ENCODE measurements around the gene FANCC. TPM values are rescaled to one million over a fixed set of nuclear protein-coding genes. Genes with fewer than 3 reads are reported as not detected.

FANCC gene
- total RNA-seq, 1 experiment from 2014 or later = 14.5 TPM

DNA sequence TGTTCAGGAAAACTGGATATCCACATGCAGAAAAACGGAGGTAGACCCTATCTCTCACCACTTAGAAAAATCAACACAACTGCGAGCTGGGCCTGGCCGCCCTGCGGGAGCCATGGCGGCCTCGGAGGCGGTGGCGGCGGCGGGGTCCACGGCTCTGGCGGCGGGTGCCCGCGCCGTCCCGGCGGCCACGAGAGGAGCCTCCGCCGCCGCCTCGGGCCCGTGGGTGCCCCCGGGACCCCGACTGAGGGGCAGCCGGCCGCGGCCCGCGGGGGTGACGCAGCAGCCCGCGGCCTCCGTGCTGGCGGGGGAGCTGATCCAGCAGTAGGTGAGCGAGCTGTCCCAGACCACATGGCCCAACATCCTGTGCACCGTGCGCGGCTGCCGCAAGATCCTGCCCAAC lies 25.3 kb downstream of the FANCC start:
- intact Hi-C loops (cut with micrococcal nuclease; ENCODE audit: unreplicated experiment) = no loop called here
- CTCF ChIA-PET = no interaction called here
- no TSS peak for BruUV-seq (replicated peaks)
- H3K9me3 Mint-ChIP-seq (ENCODE audit: low read depth, unreplicated experiment) = peaks cover 3% of the 10 kb centered on the region
- DNase-seq = no peak
- H3K27ac Mint-ChIP-seq (ENCODE audit: unreplicated experiment) = no peak overlapping the region
- no peaks in the 10 kb centered on the region for H3K4me1 Mint-ChIP-seq (ENCODE audit: low read depth, unreplicated experiment)
- TF ChIP-seq, protein P1, sequence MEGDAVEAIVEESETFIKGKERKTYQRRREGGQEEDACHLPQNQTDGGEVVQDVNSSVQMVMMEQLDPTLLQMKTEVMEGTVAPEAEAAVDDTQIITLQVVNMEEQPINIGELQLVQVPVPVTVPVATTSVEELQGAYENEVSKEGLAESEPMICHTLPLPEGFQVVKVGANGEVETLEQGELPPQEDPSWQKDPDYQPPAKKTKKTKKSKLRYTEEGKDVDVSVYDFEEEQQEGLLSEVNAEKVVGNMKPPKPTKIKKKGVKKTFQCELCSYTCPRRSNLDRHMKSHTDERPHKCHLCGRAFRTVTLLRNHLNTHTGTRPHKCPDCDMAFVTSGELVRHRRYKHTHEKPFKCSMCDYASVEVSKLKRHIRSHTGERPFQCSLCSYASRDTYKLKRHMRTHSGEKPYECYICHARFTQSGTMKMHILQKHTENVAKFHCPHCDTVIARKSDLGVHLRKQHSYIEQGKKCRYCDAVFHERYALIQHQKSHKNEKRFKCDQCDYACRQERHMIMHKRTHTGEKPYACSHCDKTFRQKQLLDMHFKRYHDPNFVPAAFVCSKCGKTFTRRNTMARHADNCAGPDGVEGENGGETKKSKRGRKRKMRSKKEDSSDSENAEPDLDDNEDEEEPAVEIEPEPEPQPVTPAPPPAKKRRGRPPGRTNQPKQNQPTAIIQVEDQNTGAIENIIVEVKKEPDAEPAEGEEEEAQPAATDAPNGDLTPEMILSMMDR (IDR thresholded peaks at IDR 0.05; ENCODE audit: unreplicated experiment) = no peak
- no peaks in the 10 kb centered on the region for H3K36me3 Mint-ChIP-seq (ENCODE audit: insufficient read depth, unreplicated experiment)
- no peaks in the 10 kb centered on the region for H3K27me3 Mint-ChIP-seq (ENCODE audit: unreplicated experiment)
- H3K4me3 Mint-ChIP-seq (ENCODE audit: low read depth, unreplicated experiment) = no peak overlapping the region

DNA sequence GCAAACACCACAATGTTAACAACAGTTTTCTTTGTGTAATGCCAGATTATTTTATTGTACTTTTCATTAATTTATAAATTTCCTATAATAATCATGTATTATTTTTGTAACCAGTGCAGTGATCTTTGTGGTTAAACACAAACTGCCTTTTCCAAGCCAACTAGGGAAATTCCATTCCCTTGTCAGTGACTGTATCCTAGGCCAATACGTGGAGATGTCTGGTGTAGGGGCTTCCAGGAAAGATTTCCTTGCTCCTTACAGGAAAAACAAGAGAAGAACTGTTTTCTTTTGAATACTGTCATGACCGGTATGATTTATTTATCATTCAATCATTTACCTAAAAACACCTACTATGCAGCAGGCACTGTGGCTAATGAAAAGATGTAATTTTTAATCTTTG lies 31.4 kb downstream of the FANCC start:
- DNase-seq = no peak
- Mint-ChIP-seq H3K9me3 (ENCODE audit: low read depth, unreplicated experiment) (no peaks in the 10 kb centered on the region), H3K36me3 (ENCODE audit: insufficient read depth, unreplicated experiment) (peaks cover 6% of the 10 kb centered on the region), H3K4me1 (ENCODE audit: low read depth, unreplicated experiment) (peaks cover 19% of the 10 kb centered on the region), H3K4me3 (ENCODE audit: low read depth, unreplicated experiment) (no peak overlapping the region), H3K27ac (ENCODE audit: unreplicated experiment) (no peak overlapping the region), H3K27me3 (ENCODE audit: unreplicated experiment) (no peaks in the 10 kb centered on the region)
- CTCF ChIA-PET = no interaction called here
- TF ChIP-seq, protein P1 (IDR thresholded peaks at IDR 0.05; ENCODE audit: unreplicated experiment) = no peak
- intact Hi-C loops (cut with micrococcal nuclease; ENCODE audit: unreplicated experiment) = no loop called here
- BruUV-seq (replicated peaks) = no TSS peak

DNA sequence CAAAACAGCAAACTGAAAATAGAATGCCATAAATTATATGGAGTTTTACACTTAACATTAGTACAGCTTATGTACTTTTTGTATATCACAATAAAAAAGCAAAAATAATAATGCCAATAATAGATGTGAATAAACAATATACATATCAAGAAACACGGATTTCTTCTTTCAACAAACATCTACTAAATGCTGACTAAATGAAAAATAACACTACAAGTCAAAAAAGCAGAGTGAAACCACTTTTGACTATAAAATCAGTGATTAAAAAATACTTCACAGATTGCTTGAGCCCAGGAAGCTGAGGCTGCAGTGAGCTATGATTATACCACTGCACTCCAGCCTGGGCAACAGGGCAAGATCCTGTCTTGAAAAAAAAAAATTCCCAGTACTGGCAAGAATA lies 32.2 kb downstream of the FANCC start:
- intact Hi-C loops (cut with micrococcal nuclease; ENCODE audit: unreplicated experiment) = no loop called here
- no TSS peak for BruUV-seq (replicated peaks)
- TF ChIP-seq, protein P1 (IDR thresholded peaks at IDR 0.05; ENCODE audit: unreplicated experiment) = no peak
- Mint-ChIP-seq H3K27ac (ENCODE audit: unreplicated experiment) (no peak overlapping the region), H3K9me3 (ENCODE audit: low read depth, unreplicated experiment) (no peaks in the 10 kb centered on the region), H3K36me3 (ENCODE audit: insufficient read depth, unreplicated experiment) (peaks cover 6% of the 10 kb centered on the region), H3K27me3 (ENCODE audit: unreplicated experiment) (no peaks in the 10 kb centered on the region), H3K4me1 (ENCODE audit: low read depth, unreplicated experiment) (peaks cover 19% of the 10 kb centered on the region), H3K4me3 (ENCODE audit: low read depth, unreplicated experiment) (no peak overlapping the region)
- DNase-seq = no peak
- CTCF ChIA-PET = no interaction called here

DNA sequence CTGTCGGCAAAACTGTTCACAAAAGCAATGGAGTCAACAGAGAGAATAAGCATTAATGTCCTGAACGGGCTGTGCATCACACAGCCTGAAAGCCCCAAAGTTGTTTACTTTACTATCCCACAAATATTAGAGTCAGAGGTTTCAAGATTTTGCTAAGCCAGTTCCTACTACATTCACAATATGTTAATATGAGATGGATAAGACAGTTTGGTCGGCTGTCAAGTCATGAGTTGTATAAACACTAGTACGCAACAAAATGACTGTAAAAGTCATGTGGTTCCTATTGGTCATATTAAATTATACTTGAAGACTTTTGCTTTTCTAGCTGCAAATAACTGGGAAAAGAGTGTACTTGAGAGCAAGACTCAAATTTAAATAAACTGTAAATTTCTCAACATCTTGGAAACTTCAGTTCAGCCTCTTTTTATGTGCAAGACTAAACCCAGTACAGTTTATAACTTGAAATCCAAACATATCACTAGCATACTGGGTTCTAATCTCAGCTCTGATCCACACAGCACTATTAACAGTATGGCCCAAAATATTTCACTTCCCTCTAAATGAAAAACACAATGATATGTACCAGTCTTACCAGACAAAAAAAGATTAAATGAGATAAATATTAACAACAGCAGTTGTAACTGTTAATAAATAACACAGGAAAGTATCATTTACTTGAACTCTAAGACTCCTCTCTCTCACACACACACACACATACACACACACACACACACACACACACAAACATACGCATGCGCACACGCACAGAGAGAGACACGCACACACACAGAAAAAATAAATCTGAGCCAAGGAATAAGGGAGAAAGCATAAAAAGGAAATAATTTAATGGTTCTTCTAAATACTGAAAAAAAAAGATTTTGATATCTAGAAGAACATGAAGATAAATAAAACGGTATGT lies 33.1 kb downstream of the FANCC start:
- Mint-ChIP-seq H3K9me3 (ENCODE audit: low read depth, unreplicated experiment) (no peaks in the 10 kb centered on the region), H3K4me1 (ENCODE audit: low read depth, unreplicated experiment) (peaks cover 19% of the 10 kb centered on the region), H3K27me3 (ENCODE audit: unreplicated experiment) (no peaks in the 10 kb centered on the region), H3K36me3 (ENCODE audit: insufficient read depth, unreplicated experiment) (peaks cover 6% of the 10 kb centered on the region), H3K27ac (ENCODE audit: unreplicated experiment) (peak overlapping the region; percentile 68), H3K4me3 (ENCODE audit: low read depth, unreplicated experiment) (peak overlapping the region; percentile 26)
- BruUV-seq (replicated peaks) = no TSS peak
- CTCF ChIA-PET = interaction anchor here (0.5 kb wide), 1 partner anchor 104 kb away, joined by 4 read pairs; no protein-coding TSS in a partner anchor
- TF ChIP-seq, protein P1 (IDR thresholded peaks at IDR 0.05; ENCODE audit: unreplicated experiment) = no peak
- intact Hi-C loops (cut with micrococcal nuclease; ENCODE audit: unreplicated experiment) = no loop called here
- peak; percentile 40 for DNase-seq
